Measurements from ENCODE around the gene ANKRD11.
A peak's percentile ranks its signal among the peaks of the same experiment; 100 is the strongest.

ANKRD11 gene

DNA sequence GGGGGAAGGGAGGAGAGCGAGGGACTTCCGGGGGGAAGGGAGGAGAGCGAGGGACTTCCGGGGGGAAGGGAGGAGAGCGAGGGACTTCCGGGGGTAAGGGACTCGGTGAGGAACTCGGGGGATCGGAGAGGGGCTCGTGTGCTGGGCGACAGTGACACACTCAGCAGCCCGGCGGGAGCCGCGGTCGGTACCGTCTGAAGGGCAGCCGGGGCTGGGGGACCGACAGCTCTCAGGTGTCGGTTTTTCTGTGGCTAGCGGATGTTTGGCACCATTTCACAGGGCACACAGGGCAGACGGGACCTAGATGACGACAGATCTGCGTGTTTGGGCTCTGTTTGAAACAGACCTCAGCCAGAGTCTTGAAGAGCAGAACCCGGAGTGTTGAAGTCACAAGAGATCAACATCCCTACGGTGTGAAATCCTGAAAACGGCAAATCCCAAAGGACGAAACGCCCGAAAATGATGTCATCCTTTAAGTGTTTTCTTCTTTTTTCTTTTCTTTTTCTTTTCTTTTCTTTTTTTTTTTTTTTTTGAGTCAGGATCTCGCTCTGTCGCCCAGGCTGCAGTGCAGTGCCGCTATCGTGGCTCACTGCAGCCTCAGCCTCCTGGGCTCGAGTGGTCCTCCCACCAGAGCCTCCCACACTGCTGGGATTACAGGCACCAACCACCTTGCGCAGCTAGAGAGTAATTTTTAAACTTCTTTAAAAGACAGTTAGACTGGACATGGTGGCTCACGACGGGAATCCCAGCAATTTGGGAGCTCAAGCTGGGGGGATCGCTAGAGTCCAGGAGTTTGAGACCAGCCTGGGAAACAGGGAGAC, 249.0 kb downstream of the ANKRD11 start:
- DNase-seq (ENCODE audit: low read depth in 2 of 2): peak; percentile 36 to 40

DNA sequence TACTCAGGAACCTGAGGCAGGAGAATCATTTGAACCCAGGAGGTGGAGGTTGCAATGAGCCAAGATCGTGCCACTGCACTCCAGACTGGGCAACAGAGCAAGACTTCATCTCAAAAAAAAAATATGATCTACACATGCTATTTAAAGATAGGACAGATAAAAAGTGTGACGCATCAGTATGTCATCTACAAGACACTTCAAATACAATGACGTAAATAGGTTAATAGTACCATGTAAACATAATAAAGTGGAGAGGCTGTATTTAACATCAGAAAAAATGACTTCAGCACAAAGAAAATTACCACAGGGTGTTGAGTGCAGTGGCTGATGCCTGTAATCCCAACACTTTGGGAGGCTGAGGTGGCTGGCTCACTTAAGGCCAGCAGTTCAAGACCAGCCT, 252.6 kb downstream of the ANKRD11 start:
- DNase-seq (ENCODE audit: low read depth in 2 of 2): no peak

DNA sequence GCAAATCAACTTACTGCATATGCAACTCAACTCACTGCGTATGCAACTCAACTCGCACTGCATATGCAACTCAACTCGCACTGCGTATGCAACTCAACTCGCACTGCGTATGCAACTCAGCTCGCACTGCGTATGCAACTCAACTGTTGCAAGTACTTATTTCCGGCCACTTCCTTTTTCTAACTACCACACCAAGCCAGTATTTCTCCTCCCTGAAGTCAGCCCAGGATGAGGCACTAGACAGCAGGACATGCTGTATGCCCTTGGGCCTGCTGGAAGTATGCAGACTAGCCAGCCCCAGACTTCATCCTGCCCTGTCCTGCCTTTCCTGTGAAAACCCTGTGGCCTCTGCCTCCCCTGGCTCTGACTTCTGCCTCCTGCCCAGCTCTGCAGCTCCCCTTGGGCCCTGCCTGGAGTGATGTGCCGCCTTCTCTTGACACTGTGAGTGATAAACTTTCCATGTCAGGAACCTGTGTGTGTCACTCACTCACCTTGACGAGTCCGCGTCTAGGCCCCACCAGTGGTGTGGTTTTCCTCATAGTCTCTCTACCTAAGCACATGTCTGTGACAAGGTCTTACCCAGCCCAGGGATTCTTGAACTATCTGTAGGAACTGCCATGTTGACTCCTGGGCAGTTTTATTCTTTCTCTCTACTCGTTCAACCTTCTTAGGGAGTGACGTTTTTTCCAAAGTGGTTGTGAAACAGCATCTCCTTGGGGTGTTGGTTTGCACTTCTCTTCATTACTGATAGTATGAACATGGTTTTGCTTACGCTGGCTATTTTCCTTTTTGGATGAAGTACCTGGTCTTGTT, 256.5 kb downstream of the ANKRD11 start:
- DNase-seq (ENCODE audit: low read depth in 2 of 2): no peak

DNA sequence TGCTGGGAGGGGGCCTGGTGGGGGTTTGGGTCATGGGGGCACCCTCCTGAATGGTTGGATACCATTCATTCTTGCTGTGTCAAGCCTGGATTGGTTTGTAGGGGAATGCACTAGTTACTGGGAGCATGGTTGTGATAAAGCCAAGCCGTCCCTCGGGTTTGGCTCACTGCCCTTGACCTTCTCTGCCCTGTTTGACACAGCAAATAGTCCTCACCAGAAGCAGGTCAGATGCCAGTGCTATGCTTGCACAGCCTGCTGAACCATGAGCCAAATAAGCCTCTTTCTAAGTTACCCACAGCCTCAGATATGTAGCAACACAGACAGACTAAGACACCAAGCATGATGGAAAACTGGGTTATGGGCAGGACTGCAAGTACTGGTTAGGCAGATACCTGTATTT, 258.3 kb downstream of the ANKRD11 start:
- no peak for DNase-seq (ENCODE audit: low read depth in 2 of 2)

DNA sequence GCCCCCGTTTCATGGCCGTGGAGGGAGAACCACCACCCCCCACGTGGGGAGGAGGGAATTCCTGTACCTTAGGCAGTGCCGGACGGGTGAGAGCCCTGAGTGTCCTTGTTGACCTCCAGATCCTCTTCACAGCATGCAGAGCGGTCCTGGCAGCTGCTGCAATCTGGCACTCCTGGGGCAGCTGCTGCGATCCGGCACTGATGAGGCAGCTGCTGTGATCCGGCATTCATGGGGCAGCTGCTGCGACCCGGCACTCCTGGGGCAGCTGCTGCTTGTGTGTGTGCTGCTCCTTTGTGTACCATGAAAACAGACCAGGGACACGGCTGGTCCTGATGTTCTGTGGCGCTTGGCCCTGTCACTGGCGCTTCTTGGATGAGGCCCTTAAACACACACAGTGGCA, 260.1 kb downstream of the ANKRD11 start:
- no peak for DNase-seq (ENCODE audit: low read depth in 2 of 2)

DNA sequence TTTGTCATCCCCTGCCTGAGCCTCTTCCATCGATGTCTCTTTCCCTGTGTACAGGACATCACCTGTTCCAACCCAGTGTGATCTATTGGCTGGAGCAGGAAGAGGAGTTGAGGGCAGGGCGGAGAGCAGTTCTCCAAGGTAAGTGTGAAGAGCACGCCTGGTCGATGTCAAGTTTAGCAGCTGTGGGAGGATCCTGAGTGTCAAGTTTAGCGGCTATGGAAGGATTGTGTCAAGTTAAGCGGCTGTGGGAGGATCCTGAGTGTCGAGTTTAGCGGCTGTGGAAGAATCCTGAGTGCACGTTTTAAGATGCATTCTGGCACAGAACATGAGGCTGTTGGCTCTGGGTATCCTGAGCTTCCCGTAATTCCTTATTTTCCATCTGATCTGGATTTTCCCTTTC, 265.7 kb downstream of the ANKRD11 start:
- no peak for DNase-seq (ENCODE audit: low read depth in 2 of 2)

DNA sequence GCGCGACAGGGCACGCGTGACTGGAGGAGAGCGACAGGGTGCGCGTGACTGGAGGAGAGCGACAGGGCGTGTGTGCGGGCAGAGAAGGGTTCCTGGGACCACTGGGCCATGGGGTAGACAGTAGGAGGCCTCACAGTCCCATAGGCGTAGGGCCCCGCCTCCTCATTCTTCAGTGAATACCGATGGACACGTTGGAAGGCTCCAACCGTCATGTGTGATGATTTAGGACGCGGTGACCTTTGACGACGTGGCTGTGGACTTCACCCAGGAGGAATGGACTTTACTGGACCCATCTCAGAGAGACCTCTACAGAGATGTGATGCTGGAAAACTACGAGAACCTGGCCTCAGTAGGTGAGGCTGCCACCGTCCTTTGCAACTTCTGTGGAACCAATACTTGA, 267.4 kb downstream of the ANKRD11 start:
- DNase-seq (ENCODE audit: low read depth in 2 of 2): no peak

DNA sequence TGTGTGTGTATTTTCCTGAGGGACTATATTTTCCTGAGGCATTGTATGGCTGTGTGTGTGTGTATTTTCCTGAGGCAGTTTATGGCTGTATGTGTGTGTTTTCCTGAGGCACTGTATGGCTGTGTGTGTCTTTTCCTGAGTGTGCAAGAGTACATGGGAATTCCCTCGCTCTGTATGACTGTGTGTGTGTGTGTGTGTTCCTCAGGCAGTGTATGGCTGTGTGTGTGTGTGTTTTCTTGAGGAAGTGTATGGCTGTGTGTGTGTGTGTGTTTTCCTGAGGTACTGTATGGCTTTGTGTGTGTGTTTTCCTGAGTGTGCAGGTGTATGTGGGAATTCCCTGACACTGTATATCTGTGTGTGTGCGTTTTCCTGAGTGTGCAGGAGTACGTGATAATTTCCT, 268.8 kb downstream of the ANKRD11 start:
- DNase-seq (ENCODE audit: low read depth in 2 of 2): no peak

DNA sequence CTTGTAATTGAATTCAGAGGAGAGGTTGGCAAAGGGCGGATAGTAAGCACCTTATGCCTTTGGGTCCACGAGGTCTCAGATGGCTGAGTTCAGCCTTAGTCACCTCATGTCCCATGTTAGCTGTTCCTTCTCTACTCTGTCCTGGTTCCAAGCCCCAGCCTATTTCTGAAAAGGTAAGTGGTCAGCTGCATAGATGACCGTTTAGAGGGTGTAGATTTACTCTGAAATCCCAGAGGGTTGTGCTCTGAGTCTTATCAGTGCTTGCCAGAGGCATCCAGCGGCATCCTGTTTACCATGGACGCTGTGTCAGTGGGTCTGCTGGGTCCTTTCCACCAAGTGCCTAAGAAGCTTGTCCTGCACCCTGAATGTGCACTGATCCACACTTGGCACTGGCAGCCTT, 271.0 kb downstream of the ANKRD11 start:
- no peak for DNase-seq (ENCODE audit: low read depth in 2 of 2)

Data from fibroblast of skin of left biceps (primary cell).